GM12874 (cell line): Measurements from ENCODE around the gene DGUOK.

Experiments used
- TF ChIP-seq, protein P1 (sequence below): IDR thresholded peaks from 2 replicates; pipeline ENCODE4 v1.5.1; 2011; ENCODE audit warnings: low read depth, mild to moderate bottlenecking, control low read depth, low read length, moderate library complexity; ENCODE audit not compliant: insufficient read depth

DGUOK gene

DNA sequence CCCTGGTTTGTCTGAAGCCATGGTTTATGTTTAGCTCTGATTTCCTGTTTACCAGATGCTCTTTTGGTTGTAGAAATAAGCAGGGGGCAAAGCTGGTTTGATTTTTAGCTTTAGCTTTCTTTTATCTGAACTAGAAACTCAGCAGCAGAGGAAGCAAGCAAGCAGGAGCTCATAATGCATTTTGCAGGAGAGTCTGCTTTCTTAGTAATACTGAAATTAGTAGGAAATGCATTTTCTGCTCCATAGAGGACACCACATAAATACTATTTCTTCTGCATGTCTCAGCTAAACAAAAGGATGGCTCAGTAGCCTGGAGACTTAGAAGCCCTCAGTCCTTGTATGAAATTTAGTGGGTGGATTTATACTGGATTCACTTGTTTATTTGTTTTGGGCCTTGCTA lies 23.1 kb downstream of the DGUOK start:
- TF ChIP-seq, protein P1, sequence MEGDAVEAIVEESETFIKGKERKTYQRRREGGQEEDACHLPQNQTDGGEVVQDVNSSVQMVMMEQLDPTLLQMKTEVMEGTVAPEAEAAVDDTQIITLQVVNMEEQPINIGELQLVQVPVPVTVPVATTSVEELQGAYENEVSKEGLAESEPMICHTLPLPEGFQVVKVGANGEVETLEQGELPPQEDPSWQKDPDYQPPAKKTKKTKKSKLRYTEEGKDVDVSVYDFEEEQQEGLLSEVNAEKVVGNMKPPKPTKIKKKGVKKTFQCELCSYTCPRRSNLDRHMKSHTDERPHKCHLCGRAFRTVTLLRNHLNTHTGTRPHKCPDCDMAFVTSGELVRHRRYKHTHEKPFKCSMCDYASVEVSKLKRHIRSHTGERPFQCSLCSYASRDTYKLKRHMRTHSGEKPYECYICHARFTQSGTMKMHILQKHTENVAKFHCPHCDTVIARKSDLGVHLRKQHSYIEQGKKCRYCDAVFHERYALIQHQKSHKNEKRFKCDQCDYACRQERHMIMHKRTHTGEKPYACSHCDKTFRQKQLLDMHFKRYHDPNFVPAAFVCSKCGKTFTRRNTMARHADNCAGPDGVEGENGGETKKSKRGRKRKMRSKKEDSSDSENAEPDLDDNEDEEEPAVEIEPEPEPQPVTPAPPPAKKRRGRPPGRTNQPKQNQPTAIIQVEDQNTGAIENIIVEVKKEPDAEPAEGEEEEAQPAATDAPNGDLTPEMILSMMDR = no peak

DNA sequence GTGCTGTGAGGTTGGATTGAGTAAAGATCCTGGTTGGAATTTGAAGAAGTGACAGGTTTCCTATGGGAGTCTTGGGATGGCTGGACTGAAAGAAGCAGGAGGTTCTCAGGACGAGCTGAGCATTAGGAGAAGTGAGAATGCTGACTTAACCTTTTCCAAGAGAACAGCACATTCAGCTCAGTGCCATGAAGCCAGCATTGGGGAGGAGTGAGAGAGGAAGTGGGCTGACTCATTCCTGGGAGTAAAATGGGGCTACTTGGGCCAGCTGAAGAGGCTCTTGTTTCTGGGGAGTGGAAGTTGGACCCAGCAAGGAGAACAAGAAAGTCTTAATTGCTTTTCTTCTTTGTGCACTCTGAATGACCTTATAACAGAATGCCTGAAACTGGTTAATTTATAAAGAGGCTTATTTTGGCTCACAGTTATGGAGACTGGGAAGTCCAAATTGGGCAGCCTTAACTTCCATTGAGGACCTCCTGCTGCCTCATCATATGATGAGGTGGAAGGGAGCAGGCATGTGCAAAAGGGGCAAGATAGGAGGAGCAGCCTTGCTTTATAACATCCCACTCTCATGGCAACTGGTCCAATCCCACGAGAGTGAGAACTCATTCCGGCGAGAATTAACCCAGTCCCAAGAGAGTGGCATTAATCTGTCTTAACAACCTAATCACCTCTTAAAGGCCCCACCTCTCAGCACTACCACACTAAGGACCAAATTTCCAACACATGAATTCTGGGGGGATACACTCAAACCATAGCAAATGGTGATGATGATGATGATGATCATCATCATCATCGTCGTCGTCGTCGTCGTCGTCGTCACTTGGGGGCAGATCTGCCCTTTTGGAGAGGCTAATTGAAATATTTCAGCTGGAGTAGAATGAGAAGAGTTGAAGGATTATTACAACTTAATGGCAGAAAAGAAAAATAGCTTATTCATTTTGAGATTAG lies 26.1 kb downstream of the DGUOK start:
- TF ChIP-seq, protein P1 = no peak

DNA sequence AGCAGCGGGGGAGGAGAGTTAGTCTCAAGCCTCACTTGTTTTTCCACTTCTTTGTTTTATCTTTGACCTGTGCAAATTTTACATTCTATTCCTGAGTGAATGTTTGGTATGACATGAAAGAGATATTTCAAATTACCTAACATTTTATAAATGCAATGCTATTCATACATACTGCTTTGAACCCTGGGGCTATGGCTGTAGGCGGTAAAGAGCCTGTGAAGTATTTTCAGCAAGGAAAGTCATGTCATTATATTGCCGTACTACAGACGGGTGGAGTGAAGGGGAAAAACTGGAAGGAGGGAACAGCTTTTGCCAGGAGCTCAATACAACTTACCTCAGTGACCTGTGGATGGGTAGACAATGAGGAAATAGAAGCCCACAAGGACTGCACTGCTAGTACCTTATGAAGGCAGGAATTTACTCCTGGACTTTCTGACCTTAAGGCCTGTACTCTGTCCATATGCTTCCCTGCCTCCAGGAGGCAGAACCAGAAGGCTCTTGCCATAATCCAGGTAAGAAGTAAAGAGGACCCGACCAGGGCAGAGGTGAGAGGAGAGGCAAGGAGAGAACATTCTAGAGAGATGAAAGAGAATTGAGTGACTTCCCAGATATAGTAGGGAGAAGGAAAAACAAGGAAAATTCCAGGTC lies 29.7 kb downstream of the DGUOK start:
- TF ChIP-seq, protein P1 = no peak

DNA sequence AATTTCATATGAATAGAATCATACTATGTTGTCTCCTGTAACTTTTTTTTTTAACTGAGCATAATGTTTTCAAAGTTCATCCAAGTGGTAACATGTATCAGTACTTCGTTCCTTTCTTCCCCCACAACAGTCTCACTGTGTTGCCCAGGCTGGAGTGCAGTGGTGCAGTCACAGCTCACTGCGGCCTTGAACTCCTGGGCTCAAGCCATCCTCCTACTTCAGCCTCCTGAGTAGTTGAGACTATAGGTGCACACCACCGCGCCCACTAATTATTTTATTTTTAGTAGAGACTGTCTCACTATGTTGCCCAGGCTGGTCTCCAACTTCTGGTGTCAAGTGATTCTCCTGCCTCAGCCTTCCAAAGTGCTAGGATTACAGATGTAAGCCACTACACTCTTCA lies 34.6 kb downstream of the DGUOK start:
- TF ChIP-seq, protein P1 = no peak

DNA sequence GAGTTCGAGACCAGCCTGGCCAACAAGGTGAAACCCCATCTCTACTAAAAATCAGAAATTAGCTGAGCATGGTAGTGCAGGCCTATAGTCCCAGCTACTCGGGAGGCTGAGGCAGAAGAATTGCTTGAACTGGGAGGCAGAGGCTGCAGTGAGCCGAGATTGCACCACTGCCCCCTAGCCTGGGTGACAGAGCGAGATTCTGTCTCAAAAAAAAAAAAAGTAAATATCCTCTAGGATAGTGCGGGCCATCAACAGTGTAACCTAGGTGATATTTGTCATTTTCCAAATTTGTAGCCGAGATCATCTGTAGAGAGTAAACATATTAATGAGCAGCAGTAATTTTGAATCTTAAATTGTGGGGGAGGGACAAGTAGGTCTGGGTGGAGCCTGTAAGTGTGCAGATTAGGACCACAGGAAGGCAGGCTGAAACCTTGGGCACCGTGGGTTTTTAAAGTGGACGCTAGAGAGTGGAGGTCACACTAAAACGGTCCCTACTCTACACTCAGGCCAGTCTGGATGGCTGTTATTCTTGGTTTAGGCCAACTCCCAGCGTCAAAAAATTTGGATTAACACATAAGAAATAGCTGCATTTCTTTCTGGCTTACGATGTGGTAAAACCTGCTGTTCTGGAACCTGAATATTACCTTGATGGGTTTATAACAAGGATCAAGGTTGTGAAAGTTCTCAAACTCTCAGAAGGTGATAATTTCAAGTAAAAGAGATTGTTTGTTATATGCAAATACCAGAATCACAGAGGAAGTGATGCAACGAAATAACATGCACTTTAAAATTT lies 35.3 kb downstream of the DGUOK start:
- TF ChIP-seq, protein P1 = no peak

DNA sequence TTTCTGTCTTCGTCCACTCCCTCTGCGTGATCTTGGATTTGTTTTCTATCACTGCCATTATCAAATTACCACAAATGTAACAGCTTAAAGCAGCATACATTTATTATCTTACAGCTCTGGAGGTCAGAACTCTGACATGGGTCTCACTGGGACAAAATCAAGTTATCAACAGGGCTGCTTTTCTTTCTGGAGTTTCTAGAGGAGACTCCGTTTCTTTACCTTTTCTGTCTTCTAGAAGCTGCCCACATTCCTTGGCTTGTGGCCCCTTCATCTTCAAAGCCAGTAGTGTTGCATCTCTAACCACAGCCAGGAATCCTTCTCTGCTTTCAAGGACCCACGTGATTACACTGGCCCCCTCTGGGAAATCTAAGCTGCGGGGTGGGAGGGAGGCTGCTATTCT lies 36.1 kb downstream of the DGUOK start:
- TF ChIP-seq, protein P1 = no peak

DNA sequence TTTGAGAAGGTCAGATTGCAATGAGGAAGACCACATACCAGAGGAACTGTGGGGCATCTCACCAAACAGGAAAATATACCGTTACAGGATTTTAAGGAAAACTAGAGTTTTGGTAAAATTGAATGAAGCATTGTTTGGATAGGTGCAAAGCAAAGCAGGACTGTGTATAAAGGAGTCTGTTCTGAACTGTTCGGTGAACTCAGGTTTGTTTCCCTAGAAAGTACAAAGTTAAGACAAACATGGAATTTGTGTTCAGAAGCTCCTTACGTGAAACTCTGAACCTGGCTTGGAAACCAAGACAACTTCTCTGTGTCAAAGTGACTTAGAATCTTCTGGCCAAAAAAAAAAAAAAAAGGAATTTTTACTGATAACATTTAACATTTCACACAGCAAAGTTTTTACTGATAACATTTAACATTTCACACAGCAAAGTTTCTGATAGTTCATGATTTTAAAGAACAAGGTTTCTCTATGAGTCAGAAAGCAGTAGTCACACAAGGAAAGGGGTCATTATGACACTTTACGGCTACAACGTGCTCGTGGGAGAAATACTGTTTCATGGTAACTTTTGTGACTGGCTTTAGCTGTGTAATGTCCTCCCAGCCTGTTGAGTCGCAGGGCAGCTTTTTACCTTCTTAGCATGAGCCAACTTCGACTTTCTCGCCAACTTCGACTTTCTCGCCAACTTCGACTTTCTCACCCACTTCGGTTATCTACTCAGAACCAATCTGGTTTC lies 36.9 kb downstream of the DGUOK start:
- TF ChIP-seq, protein P1 = no peak
